GM10266 (cell line): ENCODE measurements around the gene CIAPIN1.

Source experiments
- DNase-seq: peaks from one replicate; pipeline ENCODE4 v3.0.0; 2012; ENCODE audit errors: extremely low spot score
- CTCF ChIP-seq: IDR thresholded peaks from 2 replicates; pipeline ENCODE4 v1.5.1; 2012; ENCODE audit warnings: mild to moderate bottlenecking, low read depth; ENCODE audit not compliant: control insufficient read depth, insufficient read depth; ENCODE audit errors: missing control alignments

CIAPIN1 gene

GRCh38 chr16:57484515-57485005 lies 37.4 kb upstream of the CIAPIN1 start:
- TF ChIP-seq CTCF: no peak
- DNase-seq: no peak

- no peak for DNase-seq
- no peak for TF ChIP-seq CTCF
Measured at GRCh38 chr16:57483725-57484514, 36.7 kb upstream of the CIAPIN1 start.

GRCh38 chr16:57482845-57483545 lies 35.8 kb upstream of the CIAPIN1 start:
- DNase-seq: no peak
- no peak for TF ChIP-seq CTCF

GRCh38 chr16:57481421-57481820 lies 34.2 kb upstream of the CIAPIN1 start:
- no peak for DNase-seq
- TF ChIP-seq CTCF: no peak

- no peak for DNase-seq
- TF ChIP-seq CTCF: no peak
Measured at GRCh38 chr16:57480754-57481230, 33.6 kb upstream of the CIAPIN1 start.

GRCh38 chr16:57479976-57480753 lies 33.0 kb upstream of the CIAPIN1 start:
- no peak for TF ChIP-seq CTCF
- DNase-seq: no peak
